Measurements from ENCODE around the gene TAF4B.

Gene TAF4B

GRCh38 chr18:26419746-26420145 lies 193.5 kb downstream of the TAF4B start:
- Histone ChIP-seq H3K27me3 (replicated peaks; ENCODE audit: control insufficient read depth, insufficient read depth, low read length) (no peaks in the 10 kb centered on the region), H3K4me3 (replicated peaks; ENCODE audit: low read depth, low read length) (no peak overlapping the region), H3K36me3 (ENCODE audit: control insufficient read depth, insufficient read depth, low read length) (no peaks in the 10 kb centered on the region)
- TF ChIP-seq CTCF (IDR thresholded peaks at IDR 0.05; ENCODE audit: insufficient read depth, low read length, poor library complexity, severe bottlenecking): no peak
- no peak for DNase-seq (ENCODE audit: extremely low read depth, insufficient read length)

DNA sequence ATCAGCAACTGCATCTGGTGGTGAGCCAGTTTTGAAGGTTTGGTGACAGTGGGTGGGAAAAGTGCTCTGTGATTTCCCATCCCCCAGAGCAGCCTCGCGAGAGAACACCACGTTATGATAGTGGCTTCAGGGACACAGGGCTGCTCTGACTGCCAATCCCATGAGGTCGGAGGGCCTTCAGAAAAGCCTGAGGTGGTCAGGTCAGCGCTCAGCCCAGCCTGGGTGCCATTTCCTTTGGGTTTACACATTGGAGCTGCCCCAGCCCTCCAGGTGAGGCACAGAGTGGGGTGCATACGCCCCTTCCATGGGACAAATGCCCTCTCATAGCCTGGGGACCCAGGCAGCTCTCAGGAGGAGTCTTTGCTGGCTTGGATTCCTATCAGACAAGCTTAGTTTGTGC lies 195.3 kb downstream of the TAF4B start:
- H3K4me3 ChIP-seq (replicated peaks; ENCODE audit: low read depth, low read length): no peak overlapping the region
- no peak for TF ChIP-seq CTCF (IDR thresholded peaks at IDR 0.05; ENCODE audit: insufficient read depth, low read length, poor library complexity, severe bottlenecking)
- H3K27me3 ChIP-seq (replicated peaks; ENCODE audit: control insufficient read depth, insufficient read depth, low read length): no peaks in the 10 kb centered on the region
- DNase-seq (ENCODE audit: extremely low read depth, insufficient read length): no peak
- no peaks in the 10 kb centered on the region for H3K36me3 ChIP-seq (ENCODE audit: control insufficient read depth, insufficient read depth, low read length)

GRCh38 chr18:26421931-26422330 lies 195.7 kb downstream of the TAF4B start:
- TF ChIP-seq CTCF (IDR thresholded peaks at IDR 0.05; ENCODE audit: insufficient read depth, low read length, poor library complexity, severe bottlenecking): no peak
- no peaks in the 10 kb centered on the region for H3K36me3 ChIP-seq (ENCODE audit: control insufficient read depth, insufficient read depth, low read length)
- H3K27me3 ChIP-seq (replicated peaks; ENCODE audit: control insufficient read depth, insufficient read depth, low read length): no peaks in the 10 kb centered on the region
- no peak overlapping the region for H3K4me3 ChIP-seq (replicated peaks; ENCODE audit: low read depth, low read length)
- no peak for DNase-seq (ENCODE audit: extremely low read depth, insufficient read length)

GRCh38 chr18:26422472-26423162 lies 196.4 kb downstream of the TAF4B start:
- H3K27me3 ChIP-seq (replicated peaks; ENCODE audit: control insufficient read depth, insufficient read depth, low read length): no peaks in the 10 kb centered on the region
- no peaks in the 10 kb centered on the region for H3K36me3 ChIP-seq (ENCODE audit: control insufficient read depth, insufficient read depth, low read length)
- TF ChIP-seq CTCF (IDR thresholded peaks at IDR 0.05; ENCODE audit: insufficient read depth, low read length, poor library complexity, severe bottlenecking): no peak
- DNase-seq (ENCODE audit: extremely low read depth, insufficient read length): no peak
- H3K4me3 ChIP-seq (replicated peaks; ENCODE audit: low read depth, low read length): no peak overlapping the region

- no peaks in the 10 kb centered on the region for H3K27me3 ChIP-seq (replicated peaks; ENCODE audit: control insufficient read depth, insufficient read depth, low read length)
- no peaks in the 10 kb centered on the region for H3K36me3 ChIP-seq (ENCODE audit: control insufficient read depth, insufficient read depth, low read length)
- DNase-seq (ENCODE audit: extremely low read depth, insufficient read length): no peak
- H3K4me3 ChIP-seq (replicated peaks; ENCODE audit: low read depth, low read length): no peak overlapping the region
- no peak for TF ChIP-seq CTCF (IDR thresholded peaks at IDR 0.05; ENCODE audit: insufficient read depth, low read length, poor library complexity, severe bottlenecking)
These were observed 198.3 kb downstream of the TAF4B start for GRCh38 chr18:26424428-26425147.

Measured in GM06990 (cell line).